HG03045 (cell line): Measurements from ENCODE around the gene HSH2D.

ENCODE experiments used
- ATAC-seq: cut with Tn5 transposase; IDR thresholded peaks from one replicate; pipeline ENCODE4 v1.9.1; 2021; ENCODE audit warnings: mild to moderate bottlenecking, moderate library complexity; ENCODE audit not compliant: unreplicated experiment

Gene HSH2D

GRCh38 chr19:16119075-16119857, 24.2 kb upstream of the HSH2D start:
- ATAC-seq = peak; percentile 18

GRCh38 chr19:16121141-16121540, 22.3 kb upstream of the HSH2D start:
- no peak for ATAC-seq

- no peak for ATAC-seq
Observed at GRCh38 chr19:16121967-16122366, 21.5 kb upstream of the HSH2D start.

GRCh38 chr19:16124953-16125352, 18.5 kb upstream of the HSH2D start:
- ATAC-seq = no peak

GRCh38 chr19:16125737-16126495, 17.6 kb upstream of the HSH2D start:
- no peak for ATAC-seq

GRCh38 chr19:16127080-16127479, 16.4 kb upstream of the HSH2D start:
- ATAC-seq = no peak

GRCh38 chr19:16127776-16128371, 15.6 kb upstream of the HSH2D start:
- no peak for ATAC-seq

GRCh38 chr19:16131648-16132047, 11.8 kb upstream of the HSH2D start:
- ATAC-seq = no peak

- no peak for ATAC-seq
Observed at GRCh38 chr19:16133818-16134217, 9.7 kb upstream of the HSH2D start.

- ATAC-seq = no peak
Observed at GRCh38 chr19:16134510-16134909, 9.0 kb upstream of the HSH2D start.

- ATAC-seq = no peak
Observed at GRCh38 chr19:16135430-16136127, 7.9 kb upstream of the HSH2D start.

- ATAC-seq = no peak
Observed at GRCh38 chr19:16136185-16136999, 7.1 kb upstream of the HSH2D start.

GRCh38 chr19:16139752-16140151, 3.7 kb upstream of the HSH2D start:
- ATAC-seq = no peak

GRCh38 chr19:16141043-16141442, 2.4 kb upstream of the HSH2D start:
- ATAC-seq = peak; percentile 35

GRCh38 chr19:16142032-16142580, 1.4 kb upstream of the HSH2D start:
- ATAC-seq = no peak

- ATAC-seq = no peak
Observed at GRCh38 chr19:16144216-16144581, 714 bp downstream of the HSH2D start.

GRCh38 chr19:16146112-16146511, 2.6 kb downstream of the HSH2D start:
- no peak for ATAC-seq

- ATAC-seq = no peak
Observed at GRCh38 chr19:16148443-16149229, 5.2 kb downstream of the HSH2D start.

GRCh38 chr19:16153582-16154336, 10.3 kb downstream of the HSH2D start:
- ATAC-seq = no peak
